Uterus (tissue), 2 donors: ENCODE results near the gene SLC25A48.

Experiments
- CTCF ChIP-seq, 4 experiments: fragments of 200-600 bp in 2 of 4; fragments of 450-650 bp in 2 of 4; sonication (generic) in 2 of 4; IDR thresholded peaks; one replicate each; pipeline ENCODE4 v1.5.1; 2016 to 2019; ENCODE audit warnings: antibody characterized with exemption in 4 of 4, mild to moderate bottlenecking in 2 of 4, moderate library complexity in 1 of 4
- POLR2A ChIP-seq, 2 donors: fragments of 450-650 bp; IDR thresholded peaks; one replicate each; pipeline ENCODE4 v1.6.1; 2016; ENCODE audit warnings: antibody characterized with exemption in 2 of 2, mild to moderate bottlenecking in 1 of 2, moderate library complexity in 1 of 2

GRCh38 chr5:135875567-135875966 is 41.1 kb downstream of the SLC25A48 start:
- TF ChIP-seq CTCF (IDR thresholded peaks at IDR 0.05) (no peak), POLR2A (IDR thresholded peaks at IDR 0.05) (no peak)
